Stimulated activated CD8-positive, alpha-beta memory T cell treated with anti-CD3 and anti-CD28 coated beads, Interleukin-15, amount 100 ng/mL, for 1 hour (primary cell): ENCODE measurements around the gene CASKIN1.

Experiments
- DNase-seq: peaks from one replicate; pipeline ENCODE4 v3.0.0-alpha.2; 2020; ENCODE audit warnings: low read depth

Gene CASKIN1

GRCh38 chr16:2194852-2195321, 1.5 kb downstream of the CASKIN1 start:
- DNase-seq, result peak; percentile 21

GRCh38 chr16:2194166-2194834, 2.1 kb downstream of the CASKIN1 start:
- DNase-seq, result no peak

GRCh38 chr16:2191446-2191706, 5.0 kb downstream of the CASKIN1 start:
- no peak for DNase-seq

GRCh38 chr16:2190659-2191445, 5.6 kb downstream of the CASKIN1 start:
- no peak for DNase-seq

GRCh38 chr16:2190002-2190658, 6.3 kb downstream of the CASKIN1 start:
- no peak for DNase-seq

- DNase-seq, result no peak
Observed at GRCh38 chr16:2189252-2189893, 7.0 kb downstream of the CASKIN1 start.

GRCh38 chr16:2188395-2188794, 8.0 kb downstream of the CASKIN1 start:
- DNase-seq, result no peak

- no peak for DNase-seq
Observed at GRCh38 chr16:2187212-2187611, 9.2 kb downstream of the CASKIN1 start.

- no peak for DNase-seq
Observed at GRCh38 chr16:2186505-2186904, 9.9 kb downstream of the CASKIN1 start.

- no peak for DNase-seq
Observed at GRCh38 chr16:2186064-2186463, 10.3 kb downstream of the CASKIN1 start.

GRCh38 chr16:2184962-2185361, 11.4 kb downstream of the CASKIN1 start:
- DNase-seq, result no peak

- no peak for DNase-seq
Observed at GRCh38 chr16:2184346-2184745, 12.1 kb downstream of the CASKIN1 start.

GRCh38 chr16:2183671-2184070, 12.7 kb downstream of the CASKIN1 start:
- DNase-seq, result no peak

GRCh38 chr16:2181952-2182351, 14.5 kb downstream of the CASKIN1 start:
- no peak for DNase-seq

GRCh38 chr16:2180962-2181923, 15.2 kb downstream of the CASKIN1 start:
- DNase-seq, result no peak

- DNase-seq, result no peak
Observed at GRCh38 chr16:2180461-2180860, 15.9 kb downstream of the CASKIN1 start.

GRCh38 chr16:2179576-2179975, 16.8 kb downstream of the CASKIN1 start:
- no peak for DNase-seq

GRCh38 chr16:2179107-2179501, 17.3 kb downstream of the CASKIN1 start:
- no peak for DNase-seq

- DNase-seq, result no peak
Observed at GRCh38 chr16:2178321-2179106, 17.9 kb downstream of the CASKIN1 start.

- DNase-seq, result no peak
Observed at GRCh38 chr16:2177561-2177960, 18.8 kb downstream of the CASKIN1 start.

GRCh38 chr16:2177101-2177500, 19.3 kb downstream of the CASKIN1 start:
- DNase-seq, result no peak
